ENCODE results near the gene GPR61.

Gene GPR61

DNA sequence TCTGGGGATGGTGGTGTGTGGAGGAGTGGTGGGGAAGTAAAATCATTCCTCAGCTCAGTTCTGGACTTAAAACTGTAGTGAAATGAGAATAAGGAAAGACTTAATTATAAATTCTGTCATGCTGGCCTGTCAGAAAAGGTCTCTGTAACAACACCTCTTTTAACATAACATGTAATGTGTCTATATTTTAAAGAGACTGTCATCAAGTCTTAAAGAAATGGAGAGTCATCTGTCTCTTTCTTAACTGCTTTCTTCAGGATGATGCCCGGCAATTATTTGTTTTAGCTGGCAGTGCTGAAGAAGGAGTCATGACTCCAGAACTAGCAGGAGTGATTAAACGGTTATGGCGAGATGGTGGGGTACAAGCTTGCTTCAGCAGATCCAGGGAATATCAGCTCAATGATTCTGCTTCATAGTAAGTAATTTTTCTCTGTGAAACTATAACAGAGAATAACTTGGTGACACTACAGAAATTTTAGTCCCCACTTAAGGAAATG is 39.3 kb downstream of the GPR61 start:
- no peak for DNase-seq

GRCh38 chr1:109579491-109579890 is 39.8 kb downstream of the GPR61 start:
- no peak for DNase-seq

- no peak for DNase-seq
Observed at GRCh38 chr1:109582021-109582420, 42.3 kb downstream of the GPR61 start.

DNA sequence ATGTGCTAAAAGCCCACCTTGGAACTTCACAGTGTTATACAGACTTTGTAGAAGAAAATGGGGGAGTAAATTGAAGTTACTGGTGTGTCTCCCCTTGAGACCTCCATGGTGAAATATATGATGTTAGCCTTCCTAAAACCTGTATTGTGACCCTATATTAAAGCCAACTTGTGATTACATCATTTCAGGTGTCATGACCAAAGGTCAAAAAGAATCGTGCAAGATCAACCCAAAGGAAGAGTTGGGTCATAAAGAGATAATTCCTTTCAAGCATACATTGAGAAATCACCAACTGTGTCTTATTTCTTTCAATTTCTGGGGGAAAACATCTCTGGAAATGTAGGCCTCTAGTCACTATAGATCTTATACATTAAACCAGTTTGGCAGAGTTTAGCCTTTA is 45.1 kb downstream of the GPR61 start:
- DNase-seq: no peak

- DNase-seq: no peak
Observed at GRCh38 chr1:109586055-109586454, 46.4 kb downstream of the GPR61 start.

DNA sequence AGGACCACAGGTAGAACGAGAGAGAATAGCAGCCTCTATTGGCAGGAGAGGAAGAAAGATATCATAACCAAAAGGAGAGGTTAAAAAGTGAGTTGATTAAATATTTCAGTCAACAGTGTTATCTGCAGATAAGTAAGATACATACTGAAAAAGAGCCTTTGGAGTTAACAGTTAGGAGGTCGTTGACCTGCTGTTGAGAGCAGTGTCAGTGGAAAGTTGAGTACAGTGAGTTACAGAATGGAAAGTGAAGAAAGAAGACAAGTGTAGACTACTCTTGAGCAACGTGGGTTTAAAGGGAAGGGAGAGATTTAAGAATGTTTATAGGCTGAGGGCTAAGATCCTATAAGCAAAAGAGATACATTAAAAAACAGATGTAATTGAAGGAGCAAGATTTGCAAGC is 49.5 kb downstream of the GPR61 start:
- no peak for DNase-seq

DNA sequence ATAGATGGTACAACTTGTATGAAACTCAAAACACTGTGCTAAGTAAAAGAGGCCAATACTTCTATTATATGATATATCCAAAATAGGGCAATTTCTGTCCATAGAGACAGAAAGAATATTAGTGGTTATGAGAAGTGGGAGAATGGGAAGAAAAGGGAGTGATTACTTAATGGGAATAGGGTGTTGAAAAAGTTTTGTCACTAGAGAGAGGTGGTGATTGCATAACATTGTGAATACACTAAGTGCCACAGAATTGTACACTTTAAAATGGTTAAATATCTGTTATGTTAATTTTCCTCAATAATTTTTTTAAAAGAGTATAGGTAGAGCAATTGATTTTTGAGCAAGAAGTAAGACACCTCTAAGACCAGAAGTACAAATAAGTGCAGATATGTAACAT is 50.0 kb downstream of the GPR61 start:
- no peak for DNase-seq

GRCh38 chr1:109592916-109593315 is 53.2 kb downstream of the GPR61 start:
- DNase-seq: no peak

- DNase-seq: no peak
Observed at GRCh38 chr1:109595531-109595930, 55.9 kb downstream of the GPR61 start.
